Measurements from ENCODE around the gene CHID1.

Gene CHID1

DNA sequence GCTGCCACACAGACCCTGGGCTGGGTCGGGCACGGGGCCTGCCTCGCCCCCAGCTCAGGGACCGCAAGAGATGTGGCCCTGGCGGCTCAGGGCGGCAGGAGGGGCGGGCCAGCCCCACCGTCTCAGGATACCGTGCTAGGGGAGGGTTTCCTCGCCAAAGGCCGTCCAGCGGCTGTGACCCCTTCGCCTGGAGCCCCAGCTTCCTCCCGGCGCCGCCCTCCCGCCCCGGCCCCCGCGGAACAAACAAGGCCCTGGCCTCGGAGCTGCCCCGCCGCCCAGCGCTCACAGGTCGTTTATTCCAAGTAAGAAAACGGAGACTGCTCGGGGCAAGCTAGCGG is 14.5 kb upstream of the CHID1 start:
- Mint-ChIP-seq H3K4me3 (no peak overlapping the region), H3K27ac (no peak overlapping the region), H3K27me3 (no peaks in the 10 kb centered on the region), H3K4me1 (peaks cover 26% of the 10 kb centered on the region), H3K9me3 (no peaks in the 10 kb centered on the region), H3K36me3 (ENCODE audit: low read depth) (no peaks in the 10 kb centered on the region)
- DNase-seq: no peak
- no peak for ATAC-seq

DNA sequence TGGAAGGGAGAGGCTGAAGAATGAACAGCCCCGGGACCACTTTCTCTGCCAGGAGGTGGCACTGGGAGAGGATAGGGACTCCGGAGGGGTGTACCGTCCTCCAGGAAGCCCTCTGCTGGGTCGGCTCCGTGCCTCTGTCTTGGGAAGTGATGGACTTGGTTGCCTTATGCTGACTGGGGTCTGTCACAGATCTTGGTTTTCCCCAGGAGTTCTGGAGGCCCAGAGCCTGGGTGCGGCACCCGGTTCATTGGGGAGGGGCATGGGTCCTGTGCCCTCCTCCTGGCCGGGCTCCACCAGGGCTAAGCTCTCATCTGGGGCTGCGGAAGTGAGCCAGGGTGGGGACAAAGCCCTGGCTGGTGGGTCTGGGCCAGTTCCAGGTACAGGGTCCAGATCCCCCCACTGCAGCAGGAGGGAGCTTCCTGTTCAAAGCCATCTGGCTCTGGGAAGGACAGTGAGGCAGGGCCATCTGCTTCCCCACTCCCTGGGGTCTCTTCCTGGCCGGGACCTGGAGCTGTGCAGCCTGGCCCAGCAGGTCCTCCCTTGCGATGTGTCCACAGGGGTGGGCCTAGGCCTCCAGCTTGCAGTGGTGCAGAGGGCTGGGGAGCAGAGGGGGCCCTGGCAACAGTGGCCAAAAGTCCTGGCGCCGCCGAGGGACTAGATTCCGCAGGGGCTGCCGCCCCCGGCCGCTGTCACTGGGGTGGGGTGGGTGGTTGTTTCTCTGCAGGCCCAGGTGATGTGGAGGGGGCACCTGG is 14.0 kb upstream of the CHID1 start:
- H3K36me3 Mint-ChIP-seq (ENCODE audit: low read depth): no peaks in the 10 kb centered on the region
- H3K27me3 Mint-ChIP-seq: no peaks in the 10 kb centered on the region
- no peak overlapping the region for H3K27ac Mint-ChIP-seq
- peaks cover 25% of the 10 kb centered on the region for H3K4me1 Mint-ChIP-seq
- ATAC-seq (no peak), DNase-seq (no peak)
- H3K4me3 Mint-ChIP-seq: no peak overlapping the region
- no peaks in the 10 kb centered on the region for H3K9me3 Mint-ChIP-seq

DNA sequence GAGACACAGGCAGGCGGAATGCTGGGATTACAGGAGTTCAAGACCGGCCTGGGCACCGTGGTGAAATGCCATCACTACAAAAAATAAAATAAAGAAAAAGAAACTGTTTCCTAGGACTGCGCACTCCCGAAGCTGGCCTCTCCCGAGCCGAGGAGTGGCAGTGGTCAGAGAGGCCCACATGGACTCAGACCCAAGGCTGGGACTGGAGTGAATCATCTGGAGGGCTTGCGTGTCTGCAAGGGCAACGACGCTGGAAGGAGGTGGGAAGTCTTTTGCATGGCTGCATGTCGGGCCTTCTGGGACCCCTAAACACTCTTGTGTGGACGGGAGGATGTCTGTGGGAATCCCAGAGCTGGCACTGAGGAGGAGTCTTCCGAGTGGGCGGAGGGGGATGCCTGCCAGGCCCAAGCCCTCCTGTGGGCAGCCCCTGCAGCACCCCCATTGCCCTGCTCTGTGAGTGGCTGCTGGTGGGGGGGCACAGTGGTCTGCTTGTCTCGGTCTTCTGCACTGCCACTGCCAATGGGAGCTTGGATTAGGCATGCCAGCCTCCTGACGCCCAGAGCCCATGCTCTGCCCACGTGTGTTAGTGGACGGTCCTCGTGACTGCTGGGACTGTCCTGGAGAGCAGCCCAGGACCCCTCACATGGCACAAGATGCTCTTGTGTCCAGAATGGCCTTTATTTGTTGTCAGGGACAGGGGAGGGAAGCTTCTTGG is 13.2 kb upstream of the CHID1 start:
- no peaks in the 10 kb centered on the region for H3K36me3 Mint-ChIP-seq (ENCODE audit: low read depth)
- H3K27me3 Mint-ChIP-seq: no peaks in the 10 kb centered on the region
- no peak for ATAC-seq
- peak overlapping the region; percentile 42 for H3K4me3 Mint-ChIP-seq
- H3K9me3 Mint-ChIP-seq: no peaks in the 10 kb centered on the region
- no peak for DNase-seq
- H3K27ac Mint-ChIP-seq: no peak overlapping the region
- peaks cover 25% of the 10 kb centered on the region for H3K4me1 Mint-ChIP-seq

DNA sequence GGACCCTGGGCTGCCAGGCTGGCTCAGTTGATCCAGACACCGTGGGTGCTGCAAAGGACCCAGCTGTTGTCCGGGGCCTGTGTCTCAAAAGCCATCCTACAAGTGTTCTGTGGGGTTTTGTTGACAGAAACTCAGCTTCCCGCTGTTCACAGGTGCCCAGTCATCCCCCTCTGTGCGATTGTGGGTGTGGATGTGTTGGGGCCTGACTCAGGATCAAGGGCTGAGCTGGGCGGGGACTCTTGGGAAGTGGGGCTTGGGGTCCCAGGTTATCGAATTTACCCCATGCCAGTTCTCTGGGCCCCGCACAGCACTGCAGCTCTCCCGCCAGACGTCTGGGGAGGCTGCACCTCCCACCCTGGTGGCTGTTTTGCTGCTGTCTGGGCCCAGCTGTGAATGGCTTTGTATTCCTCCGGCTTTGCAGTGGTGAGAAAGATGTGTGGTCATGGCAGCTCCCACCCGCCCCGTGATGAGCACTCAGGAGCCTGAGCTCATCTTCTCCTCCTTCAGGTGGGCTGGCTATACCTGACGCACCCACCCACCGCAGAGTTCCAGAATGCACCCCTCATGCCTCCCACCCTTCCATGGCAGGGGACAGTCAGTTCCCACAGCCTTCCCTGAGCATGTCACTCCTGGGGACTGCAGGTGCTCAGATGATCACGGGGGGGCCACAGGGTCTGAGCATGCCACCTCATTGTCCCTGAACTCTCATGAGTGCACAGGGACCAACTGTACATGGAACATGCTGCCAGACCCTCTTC is 11.5 kb upstream of the CHID1 start:
- Mint-ChIP-seq H3K4me3 (no peak overlapping the region), H3K4me1 (peaks cover 9% of the 10 kb centered on the region), H3K27ac (no peak overlapping the region), H3K9me3 (no peaks in the 10 kb centered on the region), H3K36me3 (ENCODE audit: low read depth) (no peaks in the 10 kb centered on the region), H3K27me3 (no peaks in the 10 kb centered on the region)
- ATAC-seq (no peak), DNase-seq (no peak)

DNA sequence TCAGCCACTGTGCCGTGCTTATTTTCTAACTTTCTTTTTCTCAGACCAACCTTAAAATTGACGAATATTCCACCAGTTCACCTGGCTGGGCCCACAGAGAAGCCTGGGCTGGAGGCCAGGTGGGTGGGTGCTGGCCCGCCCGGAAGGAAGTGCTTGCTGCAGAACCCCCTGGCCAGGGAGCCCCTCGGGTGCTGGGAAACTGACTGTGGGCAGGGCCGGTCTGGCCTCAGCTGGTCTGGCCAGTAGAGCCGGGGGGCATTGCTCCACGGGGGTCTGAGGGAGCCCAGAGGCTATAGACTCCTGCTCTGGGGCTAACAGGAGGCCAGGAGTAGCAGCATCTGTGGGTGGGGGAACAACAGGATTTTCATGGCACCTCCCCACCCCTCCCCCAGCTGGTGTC is 6.8 kb upstream of the CHID1 start:
- H3K27me3 Mint-ChIP-seq: no peaks in the 10 kb centered on the region
- no peak overlapping the region for H3K27ac Mint-ChIP-seq
- H3K4me1 Mint-ChIP-seq: no peaks in the 10 kb centered on the region
- no peaks in the 10 kb centered on the region for H3K36me3 Mint-ChIP-seq (ENCODE audit: low read depth)
- ATAC-seq: no peak
- H3K4me3 Mint-ChIP-seq: no peak overlapping the region
- no peak for DNase-seq
- no peaks in the 10 kb centered on the region for H3K9me3 Mint-ChIP-seq

DNA sequence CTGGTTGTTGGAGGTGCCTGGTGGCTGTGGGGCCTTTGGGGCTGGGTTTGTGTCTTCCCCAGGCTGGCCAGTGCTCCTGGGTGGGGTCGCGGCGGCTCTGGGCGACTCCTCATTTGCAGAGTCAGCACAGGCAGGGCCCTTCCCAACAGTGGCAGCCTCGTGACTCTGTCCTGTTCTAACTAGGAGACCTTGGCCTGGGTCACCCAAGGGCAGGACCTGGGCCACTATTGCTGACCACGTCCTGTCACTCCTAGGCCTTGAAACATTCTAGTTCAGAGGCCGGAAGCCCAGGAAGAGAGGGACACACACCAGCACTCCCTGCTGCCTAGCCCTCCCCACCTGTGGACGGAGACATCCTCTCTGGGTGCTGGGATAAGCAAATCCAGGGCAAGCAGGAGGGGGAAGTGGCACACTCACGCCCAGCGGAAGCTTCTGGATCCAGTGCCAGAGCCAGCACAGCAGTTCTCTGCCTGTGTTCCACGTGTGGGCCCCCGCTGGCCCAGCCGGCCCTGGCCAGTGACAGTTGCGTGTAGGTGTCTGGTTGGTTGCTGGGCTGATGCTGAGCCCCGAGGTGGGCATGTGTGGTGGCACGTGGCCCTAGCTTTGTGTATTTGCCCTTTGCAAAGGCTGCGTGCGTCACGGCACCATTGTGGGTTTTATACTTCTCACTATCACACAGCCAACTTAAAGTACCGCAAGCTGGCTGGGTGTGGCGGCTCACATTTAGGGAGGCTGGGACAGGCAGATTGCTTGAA is 4.3 kb upstream of the CHID1 start:
- no peak for DNase-seq
- no peaks in the 10 kb centered on the region for H3K9me3 Mint-ChIP-seq
- no peak overlapping the region for H3K27ac Mint-ChIP-seq
- no peak for ATAC-seq
- H3K4me1 Mint-ChIP-seq: peaks cover 7% of the 10 kb centered on the region
- H3K4me3 Mint-ChIP-seq: no peak overlapping the region
- no peaks in the 10 kb centered on the region for H3K27me3 Mint-ChIP-seq
- H3K36me3 Mint-ChIP-seq (ENCODE audit: low read depth): no peaks in the 10 kb centered on the region

DNA sequence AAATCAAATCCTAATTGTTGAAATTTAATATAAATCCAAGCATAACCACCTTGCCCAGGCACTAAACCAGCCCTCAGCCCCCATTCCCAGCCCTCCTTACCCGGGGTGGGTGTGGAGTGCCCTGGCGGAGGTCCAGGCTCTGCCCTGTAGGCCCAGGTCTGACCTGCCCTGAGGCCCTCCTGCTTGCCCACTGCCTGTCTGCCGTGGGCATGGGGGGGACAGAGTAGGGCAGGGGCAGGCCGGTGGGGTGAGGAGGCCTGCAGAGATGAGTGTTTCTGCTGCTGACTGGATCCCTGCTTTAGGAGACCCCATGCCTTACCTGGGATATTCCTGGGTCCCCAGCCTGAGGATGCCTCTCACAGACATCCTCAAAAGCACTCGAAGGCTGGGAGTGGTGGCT is 3.6 kb upstream of the CHID1 start:
- no peak for ATAC-seq
- no peak overlapping the region for H3K4me3 Mint-ChIP-seq
- H3K27me3 Mint-ChIP-seq: no peaks in the 10 kb centered on the region
- H3K4me1 Mint-ChIP-seq: peaks cover 12% of the 10 kb centered on the region
- no peak for DNase-seq
- no peaks in the 10 kb centered on the region for H3K9me3 Mint-ChIP-seq
- H3K36me3 Mint-ChIP-seq (ENCODE audit: low read depth): no peaks in the 10 kb centered on the region
- H3K27ac Mint-ChIP-seq: no peak overlapping the region

DNA sequence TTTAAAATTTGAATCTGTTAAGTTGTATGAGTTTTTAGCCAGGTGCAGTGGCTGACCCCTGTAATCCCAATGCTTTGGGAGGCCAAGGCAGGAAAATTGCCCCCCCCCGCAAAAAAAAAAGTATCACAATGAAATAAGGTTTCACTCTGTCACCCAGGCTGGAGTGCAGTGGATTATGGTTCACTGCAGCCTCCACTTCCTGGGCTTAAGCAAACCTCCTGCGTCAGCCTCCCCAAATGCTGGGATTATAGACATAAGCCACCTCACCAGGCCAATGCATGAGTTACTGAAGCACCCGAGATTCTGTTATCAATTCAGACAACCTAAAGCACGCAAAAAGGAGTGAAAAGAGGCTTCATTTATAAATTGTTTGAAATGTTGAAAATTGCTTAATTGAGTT is 2.4 kb upstream of the CHID1 start:
- H3K4me3 Mint-ChIP-seq: no peak overlapping the region
- H3K36me3 Mint-ChIP-seq (ENCODE audit: low read depth): no peaks in the 10 kb centered on the region
- H3K4me1 Mint-ChIP-seq: peaks cover 18% of the 10 kb centered on the region
- DNase-seq: no peak
- H3K27me3 Mint-ChIP-seq: no peaks in the 10 kb centered on the region
- no peak for ATAC-seq
- H3K27ac Mint-ChIP-seq: no peak overlapping the region
- H3K9me3 Mint-ChIP-seq: no peaks in the 10 kb centered on the region

DNA sequence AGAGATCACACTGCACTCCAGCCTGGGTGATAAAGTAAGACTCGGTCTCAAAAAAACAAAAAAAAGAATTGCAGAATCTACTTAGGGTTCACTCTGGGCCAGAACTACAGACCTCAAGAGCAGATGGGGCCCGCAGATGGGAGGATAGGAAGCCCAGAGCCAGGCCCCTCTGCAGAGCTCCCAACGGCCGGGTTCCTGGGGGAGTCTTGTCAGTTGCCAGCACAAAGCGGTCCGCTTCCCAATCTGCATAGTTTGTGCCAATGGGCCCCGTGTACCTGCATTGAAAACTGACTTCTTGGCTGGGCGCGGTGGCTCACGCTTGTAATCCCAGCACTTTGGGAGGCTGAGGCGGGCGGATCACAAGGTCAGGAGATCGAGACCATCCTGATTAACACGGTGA is 1.7 kb upstream of the CHID1 start:
- H3K9me3 Mint-ChIP-seq: no peaks in the 10 kb centered on the region
- H3K4me1 Mint-ChIP-seq: peaks cover 21% of the 10 kb centered on the region
- no peak for ATAC-seq
- H3K27me3 Mint-ChIP-seq: no peaks in the 10 kb centered on the region
- H3K4me3 Mint-ChIP-seq: peak overlapping the region; percentile 87
- no peaks in the 10 kb centered on the region for H3K36me3 Mint-ChIP-seq (ENCODE audit: low read depth)
- DNase-seq: no peak
- H3K27ac Mint-ChIP-seq: no peak overlapping the region

DNA sequence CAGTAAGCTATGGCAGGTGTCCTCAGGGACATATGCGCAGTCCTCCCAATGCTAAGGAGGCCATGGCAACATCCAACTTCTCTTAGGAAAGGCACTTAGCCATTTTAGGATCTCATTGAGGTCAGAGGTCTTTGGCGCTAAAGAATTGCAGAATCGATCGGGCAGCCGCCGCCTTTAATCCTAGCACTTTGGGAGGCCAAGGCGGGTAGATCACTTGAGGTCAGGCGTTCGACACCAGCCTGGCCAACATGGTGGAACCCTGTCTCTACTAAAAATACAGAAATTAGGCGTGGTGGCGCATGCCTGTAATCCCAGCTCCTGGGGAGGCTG is 1.2 kb upstream of the CHID1 start:
- peak overlapping the region; percentile 96 for H3K27ac Mint-ChIP-seq
- peaks cover 21% of the 10 kb centered on the region for H3K4me1 Mint-ChIP-seq
- peak overlapping the region; percentile 87 for H3K4me3 Mint-ChIP-seq
- DNase-seq: no peak
- no peaks in the 10 kb centered on the region for H3K27me3 Mint-ChIP-seq
- no peaks in the 10 kb centered on the region for H3K9me3 Mint-ChIP-seq
- ATAC-seq: no peak
- no peaks in the 10 kb centered on the region for H3K36me3 Mint-ChIP-seq (ENCODE audit: low read depth)

DNA sequence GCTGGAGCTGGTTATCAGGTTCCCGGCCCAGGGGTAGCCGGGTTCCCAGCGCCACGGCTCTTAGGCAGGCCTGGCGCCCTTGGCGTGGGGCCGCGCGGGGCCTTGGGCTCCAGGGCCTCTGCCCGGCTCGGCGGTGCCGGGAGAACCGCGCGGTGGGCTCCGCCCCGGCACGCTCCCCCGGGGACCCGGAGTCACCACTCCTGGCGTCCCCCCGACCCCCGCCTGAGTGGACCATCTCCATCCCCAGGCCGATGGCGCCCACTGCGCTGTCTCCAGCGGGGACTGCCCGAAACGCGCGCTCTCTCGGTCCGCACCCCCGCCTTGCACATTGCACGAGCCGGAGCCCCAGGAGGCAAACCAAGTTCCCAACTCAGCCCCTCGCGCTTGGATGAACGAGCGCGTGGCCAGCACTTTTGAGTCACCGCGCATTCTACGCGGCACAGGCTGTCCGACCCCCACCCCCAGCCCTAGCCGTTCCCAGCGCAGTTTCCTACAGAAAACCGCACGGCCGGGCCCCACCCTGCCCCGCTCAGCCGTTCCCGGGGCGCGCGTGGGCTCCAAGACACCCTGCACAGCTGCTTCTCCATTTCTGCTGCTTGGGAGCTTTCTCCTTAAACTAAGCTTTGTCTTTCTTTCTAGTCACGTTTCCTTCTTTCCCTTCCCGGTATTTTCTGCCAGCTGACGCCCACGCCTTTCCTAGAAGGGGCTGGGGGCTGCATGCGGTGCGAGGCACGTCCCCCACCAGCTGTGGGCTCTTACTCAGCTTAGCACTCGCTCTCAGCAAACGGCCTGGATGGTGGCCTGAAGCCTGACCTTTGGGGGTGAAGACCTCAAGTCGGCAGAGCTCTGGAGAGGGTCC is 650 bp upstream of the CHID1 start:
- peak; percentile 47 for DNase-seq
- no peaks in the 10 kb centered on the region for H3K27me3 Mint-ChIP-seq
- ATAC-seq: peak; percentile 47
- peak overlapping the region; percentile 96 for H3K27ac Mint-ChIP-seq
- peaks cover 21% of the 10 kb centered on the region for H3K4me1 Mint-ChIP-seq
- H3K4me3 Mint-ChIP-seq: peak overlapping the region; percentile 87
- no peaks in the 10 kb centered on the region for H3K36me3 Mint-ChIP-seq (ENCODE audit: low read depth)
- H3K9me3 Mint-ChIP-seq: no peaks in the 10 kb centered on the region

DNA sequence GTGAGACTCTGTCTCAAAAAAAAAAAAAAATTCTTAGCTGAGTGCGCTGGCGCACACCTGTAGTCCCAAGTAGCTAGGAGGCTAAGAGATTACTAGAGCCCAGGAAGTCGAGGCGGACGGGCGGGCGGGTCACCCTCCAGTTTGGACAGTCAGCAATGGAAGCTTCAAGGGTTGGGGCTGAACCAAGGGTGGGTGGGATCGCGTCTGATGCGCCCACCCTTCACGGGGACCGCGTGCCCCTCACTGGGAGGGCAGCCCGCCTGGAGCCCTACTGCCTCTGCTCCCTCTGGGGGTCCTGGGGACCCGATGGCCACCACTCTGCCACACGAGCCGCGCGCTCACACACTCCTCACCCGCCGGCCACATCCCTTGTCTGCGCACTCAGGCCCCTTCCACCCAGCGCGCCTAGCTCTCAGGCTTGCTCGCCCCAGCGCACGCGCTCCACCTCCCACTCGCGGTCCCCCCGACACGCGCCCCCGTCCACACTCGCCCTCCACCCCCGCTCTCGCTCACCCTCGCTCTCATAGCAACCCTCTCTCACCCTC is 494 bp downstream of the CHID1 start:
- Mint-ChIP-seq H3K27ac (peak overlapping the region; percentile 73), H3K27me3 (no peaks in the 10 kb centered on the region), H3K36me3 (ENCODE audit: low read depth) (peaks cover 3% of the 10 kb centered on the region), H3K4me3 (peak overlapping the region; percentile 91), H3K9me3 (no peaks in the 10 kb centered on the region), H3K4me1 (peaks cover 23% of the 10 kb centered on the region)
- no peak for DNase-seq
- ATAC-seq: peak; percentile 9

DNA sequence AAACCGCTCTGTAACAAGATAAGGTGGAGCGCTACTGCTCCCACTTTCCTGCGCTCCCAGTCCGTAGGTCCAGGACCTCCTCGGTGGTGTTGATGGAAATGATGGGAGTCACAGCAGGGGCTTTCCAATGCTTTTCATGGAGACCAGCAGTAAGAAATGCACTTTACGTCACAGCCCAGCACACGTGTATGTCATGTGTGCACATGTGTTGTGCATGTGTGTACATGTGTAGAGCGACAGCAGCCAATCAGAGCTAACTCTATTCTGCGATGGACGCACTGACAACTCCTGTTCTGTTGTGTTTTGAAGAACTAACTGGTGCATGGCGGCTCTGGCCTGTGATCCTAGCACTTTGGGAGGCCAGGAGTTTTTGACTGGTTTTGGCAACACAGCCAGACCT is 1.2 kb downstream of the CHID1 start:
- no peaks in the 10 kb centered on the region for H3K27me3 Mint-ChIP-seq
- no peaks in the 10 kb centered on the region for H3K9me3 Mint-ChIP-seq
- peaks cover 7% of the 10 kb centered on the region for H3K36me3 Mint-ChIP-seq (ENCODE audit: low read depth)
- no peak overlapping the region for H3K27ac Mint-ChIP-seq
- DNase-seq (no peak), ATAC-seq (no peak)
- H3K4me3 Mint-ChIP-seq: peak overlapping the region; percentile 91
- peaks cover 23% of the 10 kb centered on the region for H3K4me1 Mint-ChIP-seq

DNA sequence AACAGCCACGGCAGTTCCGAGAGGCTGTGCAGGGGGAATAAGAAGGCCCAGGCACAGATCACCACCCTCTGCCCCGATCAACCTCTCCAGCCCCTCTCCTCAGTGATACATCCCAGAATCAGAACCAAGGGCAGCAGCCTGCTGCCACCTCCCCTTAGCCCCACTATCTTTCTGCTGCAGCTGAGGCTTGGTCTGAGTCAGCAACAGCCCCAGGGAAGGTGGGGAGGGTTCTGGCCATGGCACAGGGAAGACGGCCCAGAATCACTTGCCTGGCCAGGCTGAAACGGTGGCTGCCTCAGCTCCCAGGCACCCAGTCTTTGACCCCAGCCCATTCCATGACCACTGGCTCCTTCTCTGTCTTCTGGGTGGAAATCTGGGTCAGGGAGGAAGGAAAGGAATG is 2.3 kb downstream of the CHID1 start:
- no peaks in the 10 kb centered on the region for H3K27me3 Mint-ChIP-seq
- DNase-seq (no peak), ATAC-seq (no peak)
- H3K9me3 Mint-ChIP-seq: no peaks in the 10 kb centered on the region
- H3K27ac Mint-ChIP-seq: no peak overlapping the region
- H3K4me1 Mint-ChIP-seq: peaks cover 23% of the 10 kb centered on the region
- H3K36me3 Mint-ChIP-seq (ENCODE audit: low read depth): peaks cover 13% of the 10 kb centered on the region
- H3K4me3 Mint-ChIP-seq: no peak overlapping the region

All from activated naive CD8-positive, alpha-beta T cell treated with anti-CD3 and anti-CD28 coated beads, Interleukin-2, amount 50 U/mL, for 24 hours (primary cell).